ENCODE data around the gene MYH4. TPM values are rescaled to one million over a fixed set of nuclear protein-coding genes. Genes with fewer than 3 reads are reported as not detected.

Gene MYH4
- total RNA-seq, 1 donor from 2014 or later, result not detected

GRCh38 chr17:10417431-10417830 is 51.9 kb downstream of the MYH4 start:
- Histone ChIP-seq H3K4me2 (no peak overlapping the region), H3K9ac (no peak overlapping the region), H4K20me1 (ENCODE audit: low read depth) (no peaks in the 10 kb centered on the region), H2AFZ (replicated peaks) (no peak overlapping the region), H3K27ac (no peak overlapping the region), H3F3A (ENCODE audit: low read depth) (no peaks in the 10 kb centered on the region), H3K4me3 (no peak overlapping the region), H3K36me3 (no peaks in the 10 kb centered on the region), H3K27me3 (no peaks in the 10 kb centered on the region), H3K4me1 (no peaks in the 10 kb centered on the region), H3K9me3 (ENCODE audit: low read depth) (no peaks in the 10 kb centered on the region), H3K79me2 (ENCODE audit: low read depth) (no peaks in the 10 kb centered on the region)
- no peak for DNase-seq (ENCODE audit: low spot score)
- no peak overlapping the region for H3K4me3 Mint-ChIP-seq
- H3K27me3 Mint-ChIP-seq (ENCODE audit: insufficient read depth, low read depth), result peaks cover 6% of the 10 kb centered on the region
- no peak overlapping the region for H3K27ac Mint-ChIP-seq
- no peaks in the 10 kb centered on the region for H3K9me3 Mint-ChIP-seq
- H3K36me3 Mint-ChIP-seq, result no peaks in the 10 kb centered on the region
- TF ChIP-seq EZH2 (IDR thresholded peaks at IDR 0.05), result no peak
- TF ChIP-seq EZH2phosphoT487 (IDR thresholded peaks at IDR 0.05), result no peak
- no peak for TF ChIP-seq CTCF (IDR thresholded peaks at IDR 0.05)
- no peaks in the 10 kb centered on the region for H3K4me1 Mint-ChIP-seq

GRCh38 chr17:10415161-10415560 is 54.2 kb downstream of the MYH4 start:
- TF ChIP-seq EZH2 (IDR thresholded peaks at IDR 0.05) (no peak), CTCF (IDR thresholded peaks at IDR 0.05) (no peak), EZH2phosphoT487 (IDR thresholded peaks at IDR 0.05) (no peak)
- Histone ChIP-seq H3K27me3 (no peaks in the 10 kb centered on the region), H3K9me3 (ENCODE audit: low read depth) (no peaks in the 10 kb centered on the region), H3K36me3 (no peaks in the 10 kb centered on the region), H4K20me1 (ENCODE audit: low read depth) (no peaks in the 10 kb centered on the region), H3K79me2 (ENCODE audit: low read depth) (no peaks in the 10 kb centered on the region), H3K9ac (no peak overlapping the region), H3K4me3 (no peak overlapping the region), H3F3A (ENCODE audit: low read depth) (no peaks in the 10 kb centered on the region), H2AFZ (replicated peaks) (no peak overlapping the region), H3K27ac (no peak overlapping the region), H3K4me1 (no peaks in the 10 kb centered on the region), H3K4me2 (no peak overlapping the region)
- no peaks in the 10 kb centered on the region for H3K36me3 Mint-ChIP-seq
- H3K4me3 Mint-ChIP-seq, result no peak overlapping the region
- H3K9me3 Mint-ChIP-seq, result no peaks in the 10 kb centered on the region
- peaks cover 4% of the 10 kb centered on the region for H3K27me3 Mint-ChIP-seq (ENCODE audit: insufficient read depth, low read depth)
- no peak for DNase-seq (ENCODE audit: low spot score)
- no peaks in the 10 kb centered on the region for H3K4me1 Mint-ChIP-seq
- H3K27ac Mint-ChIP-seq, result no peak overlapping the region

GRCh38 chr17:10403589-10403988 is 65.8 kb downstream of the MYH4 start:
- no peak overlapping the region for H2AFZ ChIP-seq (replicated peaks)
- H3K27me3 Mint-ChIP-seq (ENCODE audit: insufficient read depth, low read depth), result no peaks in the 10 kb centered on the region

More at GRCh38 chr17:10403589-10403988, 65.8 kb downstream of the MYH4 start:
- H3F3A ChIP-seq (ENCODE audit: low read depth), result no peaks in the 10 kb centered on the region
- no peak overlapping the region for H3K4me3 ChIP-seq
- Mint-ChIP-seq H3K9me3 (no peaks in the 10 kb centered on the region), H3K4me1 (no peaks in the 10 kb centered on the region), H3K27ac (no peak overlapping the region), H3K36me3 (no peaks in the 10 kb centered on the region), H3K4me3 (no peak overlapping the region)
- H4K20me1 ChIP-seq (ENCODE audit: low read depth), result no peaks in the 10 kb centered on the region
- no peak overlapping the region for H3K9ac ChIP-seq
- no peak overlapping the region for H3K4me2 ChIP-seq
- H3K27me3 ChIP-seq, result no peaks in the 10 kb centered on the region
- no peaks in the 10 kb centered on the region for H3K79me2 ChIP-seq (ENCODE audit: low read depth)
- H3K9me3 ChIP-seq (ENCODE audit: low read depth), result no peaks in the 10 kb centered on the region
- DNase-seq (ENCODE audit: low spot score), result no peak
- no peaks in the 10 kb centered on the region for H3K36me3 ChIP-seq
- H3K4me1 ChIP-seq, result no peaks in the 10 kb centered on the region
- H3K27ac ChIP-seq, result no peak overlapping the region
- TF ChIP-seq EZH2phosphoT487 (IDR thresholded peaks at IDR 0.05), result no peak
- no peak for TF ChIP-seq EZH2 (IDR thresholded peaks at IDR 0.05)
- no peak for TF ChIP-seq CTCF (IDR thresholded peaks at IDR 0.05)

Measured in neural progenitor cell (in vitro differentiated cells).